OCI-LY1 (cell line): ENCODE data around the gene RAPGEF6.

Experiments
- H2AFZ ChIP-seq: fragments of 200-600 bp; sonication (generic), shearing (Covaris generic); 2 replicates; pipeline ENCODE4 v1.6.0; 2014; ENCODE audit warnings: antibody characterized with exemption, mild to moderate bottlenecking, low read length
- H3F3A ChIP-seq: fragments of 200-600 bp; sonication (generic), shearing (Covaris generic); 2 replicates; pipeline ENCODE4 v1.6.0; 2014; ENCODE audit warnings: mild to moderate bottlenecking, antibody characterized with exemption, low read length, moderate library complexity; ENCODE audit not compliant: insufficient read depth
- H3K27ac ChIP-seq: fragments of 200-600 bp; sonication (generic); 2 replicates; pipeline ENCODE4 v1.5.1; 2014; ENCODE audit warnings: low read length, mixed run types, mild to moderate bottlenecking, low read depth; ENCODE audit not compliant: poor library complexity, severe bottlenecking
- H3K27me3 ChIP-seq: fragments of 200-600 bp; sonication (generic); 2 replicates; pipeline ENCODE4 v1.6.0; 2014; ENCODE audit warnings: antibody characterized with exemption, mild to moderate bottlenecking, low read length, moderate library complexity; ENCODE audit not compliant: insufficient read depth
- H3K36me3 ChIP-seq: fragments of 200-600 bp; sonication (generic); 2 replicates; pipeline ENCODE4 v1.6.1; 2014; ENCODE audit warnings: mild to moderate bottlenecking, antibody characterized with exemption, low read length, moderate library complexity, mixed read lengths; ENCODE audit not compliant: insufficient read depth
- H3K4me1 ChIP-seq: fragments of 200-600 bp; sonication (generic); 2 replicates; pipeline ENCODE4 v1.5.1; 2014; ENCODE audit warnings: mild to moderate bottlenecking, low read length, moderate library complexity; ENCODE audit not compliant: insufficient read depth, severe bottlenecking
- H3K4me2 ChIP-seq: fragments of 200-600 bp; sonication (generic), shearing (Covaris generic); 2 replicates; pipeline ENCODE4 v1.6.1; 2014; ENCODE audit warnings: low read length
- H3K4me3 ChIP-seq: fragments of 200-600 bp; sonication (generic); 2 replicates; pipeline ENCODE4 v1.5.1; 2014; ENCODE audit warnings: low read length, low read depth, mild to moderate bottlenecking, mixed read lengths; ENCODE audit not compliant: poor library complexity, severe bottlenecking
- H3K79me2 ChIP-seq: fragments of 200-600 bp; shearing (Covaris generic); 2 replicates; pipeline ENCODE4 v1.6.1; 2016; ENCODE audit warnings: mixed run types, low read length, mixed read lengths; ENCODE audit not compliant: insufficient read depth
- H3K9ac ChIP-seq: fragments of 200-600 bp; sonication (generic), shearing (Covaris generic); 2 replicates; pipeline ENCODE4 v1.6.1; 2014; ENCODE audit warnings: mild to moderate bottlenecking, low read length, mixed read lengths
- H3K9me2 ChIP-seq: fragments of 200-600 bp; sonication (generic), shearing (Covaris generic); 2 replicates; pipeline ENCODE4 v1.6.1; 2014; ENCODE audit warnings: low read depth, mild to moderate bottlenecking, low read length, mixed read lengths
- H3K9me3 ChIP-seq: fragments of 200-600 bp; shearing (Covaris generic); 2 replicates; pipeline ENCODE4 v1.6.1; 2014; ENCODE audit warnings: low read length, mixed read lengths
- H4K20me1 ChIP-seq: fragments of 200-600 bp; sonication (generic), shearing (Covaris generic); 2 replicates; pipeline ENCODE4 v1.6.0; 2016; ENCODE audit warnings: mild to moderate bottlenecking, low read length; ENCODE audit not compliant: insufficient read depth
- CTCF ChIP-seq: fragments of 200-600 bp; sonication (generic), shearing (Covaris generic); IDR thresholded peaks from 2 replicates; pipeline ENCODE4 v1.5.1; 2017; ENCODE audit warnings: mild to moderate bottlenecking, antibody characterized with exemption, low read length, moderate library complexity, mixed read lengths
- EZH2 ChIP-seq: fragments of 200-600 bp; sonication (generic), shearing (Covaris generic); IDR thresholded peaks from 2 replicates; pipeline ENCODE4 v1.8.0; 2017; ENCODE audit warnings: borderline replicate concordance, mixed run types, mild to moderate bottlenecking, antibody characterized with exemption, low read length, moderate library complexity, mixed read lengths

RAPGEF6 gene

DNA sequence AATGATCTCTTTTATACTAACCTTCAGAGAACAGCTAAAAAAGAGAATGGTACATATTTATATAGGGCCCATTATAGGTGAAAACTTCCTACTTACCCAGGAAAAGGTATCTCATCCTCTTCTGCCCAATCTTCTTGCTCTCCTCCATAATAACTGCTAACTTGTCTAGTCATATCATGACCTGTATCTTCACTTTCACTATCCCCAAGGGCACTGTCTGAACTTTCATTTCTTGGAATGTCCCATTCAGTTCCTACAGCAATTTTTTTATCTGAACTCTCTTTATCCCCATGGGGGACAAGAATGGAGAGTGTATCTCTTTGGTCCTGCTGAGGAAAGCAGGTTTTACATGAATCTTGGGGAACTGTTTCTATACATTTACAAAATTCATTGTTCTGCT is 36.4 kb upstream of the RAPGEF6 start:
- Histone ChIP-seq H3K79me2 (no peaks in the 10 kb centered on the region), H3K4me3 (no peak overlapping the region), H3K9me3 (no peaks in the 10 kb centered on the region), H3K36me3 (peaks cover 54% of the 10 kb centered on the region; the same call in 1 of the 2 replicates), H3K27me3 (no peaks in the 10 kb centered on the region), H4K20me1 (no peaks in the 10 kb centered on the region), H3K27ac (no peak overlapping the region), H3F3A (no peaks in the 10 kb centered on the region), H2AFZ (no peak overlapping the region), H3K4me2 (no peak overlapping the region), H3K9ac (no peak overlapping the region), H3K9me2 (no peaks in the 10 kb centered on the region), H3K4me1 (no peaks in the 10 kb centered on the region)
- no peak for TF ChIP-seq EZH2
- no peak for TF ChIP-seq CTCF

DNA sequence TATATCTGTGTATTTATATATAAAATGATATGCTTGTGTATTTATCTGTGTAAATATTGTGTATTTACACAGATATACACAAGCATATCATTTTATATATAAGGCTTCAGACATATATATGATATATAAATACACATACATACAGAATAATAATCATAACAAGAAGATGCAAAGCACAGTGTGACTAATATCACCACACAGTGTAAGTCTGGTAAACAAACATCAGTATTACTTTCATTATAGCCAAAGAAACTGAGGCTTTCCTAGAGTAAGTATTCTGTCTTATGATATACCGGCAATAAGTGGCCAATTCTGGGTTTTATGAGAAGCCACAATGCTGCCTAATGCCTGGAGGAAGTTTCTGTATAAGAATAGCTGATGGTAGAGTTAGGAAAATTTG is 29.9 kb upstream of the RAPGEF6 start:
- Histone ChIP-seq H3K4me3 (no peak overlapping the region), H3K9me2 (no peaks in the 10 kb centered on the region), H3K27me3 (no peaks in the 10 kb centered on the region), H3K27ac (no peak overlapping the region), H3K4me1 (no peaks in the 10 kb centered on the region), H3K79me2 (no peaks in the 10 kb centered on the region), H3K36me3 (peaks cover 55% of the 10 kb centered on the region), H2AFZ (no peak overlapping the region), H3K4me2 (no peak overlapping the region), H3K9me3 (peaks cover 9% of the 10 kb centered on the region; the same call in 1 of the 2 replicates), H4K20me1 (no peaks in the 10 kb centered on the region), H3K9ac (no peak overlapping the region), H3F3A (no peaks in the 10 kb centered on the region)
- TF ChIP-seq EZH2 = no peak
- no peak for TF ChIP-seq CTCF

DNA sequence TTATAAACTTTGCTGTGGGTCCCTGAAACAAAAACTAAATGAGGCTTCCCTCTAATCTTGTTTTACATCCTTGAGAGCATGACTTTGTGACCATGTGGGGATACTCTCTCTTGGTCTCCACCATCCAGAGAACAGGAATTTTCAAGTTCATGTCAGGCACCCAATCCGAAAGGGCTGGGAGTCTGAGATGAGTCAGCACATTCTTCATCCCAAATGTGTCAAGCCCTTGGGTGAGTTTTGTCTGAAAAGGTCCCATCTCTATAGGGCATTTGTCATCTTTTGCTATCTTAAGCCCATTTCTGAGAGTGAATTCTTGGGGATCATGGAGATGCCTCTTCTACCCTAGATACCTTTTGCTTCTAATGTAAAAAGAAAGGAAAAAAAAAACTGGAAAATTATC is 26.9 kb upstream of the RAPGEF6 start:
- H3K4me1 ChIP-seq = no peaks in the 10 kb centered on the region
- no peaks in the 10 kb centered on the region for H3K79me2 ChIP-seq
- TF ChIP-seq CTCF (no peak), EZH2 (no peak)
- no peaks in the 10 kb centered on the region for H4K20me1 ChIP-seq
- peaks cover 52% of the 10 kb centered on the region for H3K36me3 ChIP-seq
- H2AFZ ChIP-seq = no peak overlapping the region
- no peak overlapping the region for H3K4me2 ChIP-seq
- H3K27ac ChIP-seq = no peak overlapping the region
- H3F3A ChIP-seq = no peaks in the 10 kb centered on the region
- no peaks in the 10 kb centered on the region for H3K9me2 ChIP-seq
- H3K27me3 ChIP-seq = no peaks in the 10 kb centered on the region
- no peak overlapping the region for H3K4me3 ChIP-seq
- no peak overlapping the region for H3K9ac ChIP-seq
- peaks cover 9% of the 10 kb centered on the region; the same call in 1 of the 2 replicates for H3K9me3 ChIP-seq
